ENCODE measurements around the gene DENND10. TPM values are rescaled to one million over a fixed set of nuclear protein-coding genes. Genes with fewer than 3 reads are reported as not detected.

DENND10 gene, protein sequence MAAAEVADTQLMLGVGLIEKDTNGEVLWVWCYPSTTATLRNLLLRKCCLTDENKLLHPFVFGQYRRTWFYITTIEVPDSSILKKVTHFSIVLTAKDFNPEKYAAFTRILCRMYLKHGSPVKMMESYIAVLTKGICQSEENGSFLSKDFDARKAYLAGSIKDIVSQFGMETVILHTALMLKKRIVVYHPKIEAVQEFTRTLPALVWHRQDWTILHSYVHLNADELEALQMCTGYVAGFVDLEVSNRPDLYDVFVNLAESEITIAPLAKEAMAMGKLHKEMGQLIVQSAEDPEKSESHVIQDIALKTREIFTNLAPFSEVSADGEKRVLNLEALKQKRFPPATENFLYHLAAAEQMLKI
- 10 to 100 TPM; 45.4 to 49.4 TPM for total RNA-seq

DNA sequence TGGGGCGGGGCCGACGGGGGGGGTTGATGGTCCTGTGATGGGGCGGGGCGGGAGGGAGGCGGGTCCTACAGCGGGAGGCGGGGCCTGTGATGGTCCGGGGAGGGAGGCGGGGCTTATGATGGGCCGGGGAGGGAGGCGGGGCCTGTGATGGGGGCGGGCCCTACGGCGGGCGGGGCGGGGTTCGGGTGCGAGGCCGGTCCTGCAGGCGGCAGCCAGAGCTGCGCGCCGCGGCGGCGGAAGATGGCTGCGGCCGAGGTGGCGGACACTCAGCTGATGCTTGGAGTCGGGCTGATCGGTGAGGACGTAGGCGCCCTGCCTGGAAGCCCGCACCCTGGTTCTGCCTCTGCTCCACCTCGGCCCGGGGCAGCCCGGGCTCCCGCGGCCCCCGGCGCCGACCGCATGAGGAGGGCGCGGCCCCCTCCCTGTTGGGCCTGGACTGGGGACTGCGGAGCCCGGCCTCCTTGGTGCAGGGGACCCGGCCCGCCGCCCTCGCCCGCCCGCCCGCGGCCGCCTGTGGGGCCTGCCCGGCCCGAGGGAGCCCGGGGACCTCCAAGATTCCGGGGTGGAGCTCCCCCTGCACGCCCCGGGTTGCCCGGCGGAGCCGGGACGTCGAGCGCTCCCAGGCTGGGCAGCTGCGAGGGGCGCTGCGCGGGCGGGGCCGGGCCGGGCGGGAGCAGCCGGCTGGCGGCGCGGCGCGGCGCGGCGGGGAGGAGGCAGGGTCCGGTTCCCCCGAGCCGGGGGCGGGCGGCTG is at the start of gene DENND10:
Gene DENND10 (plus strand): TSS at position 211 of the 751 bp plus-strand sequence. CDS start 30 bp downstream, at position 241.
- CTCF ChIA-PET: interaction anchor here (1.5 to 2.1 kb wide), 5 partner anchors 10 to 27 kb away, joined by 5 to 6 read pairs (median 6); partner anchors contain the start of gene EIF3A
- Mint-ChIP-seq H3K4me1 (peaks cover 41% of the 10 kb centered on the region), H3K9me3 (no peaks in the 10 kb centered on the region), H3K27ac (peak within 1 kb of the TSS; percentile 78), H3K27me3 (peaks cover 6% of the 10 kb centered on the region), H3K36me3 (ENCODE audit: low read depth) (peaks cover 8% of the 10 kb centered on the region), H3K4me3 (peak within 1 kb of the TSS; percentile 77)
- POLR2A ChIA-PET: no interaction called here
- peak; percentile 71 for DNase-seq

DNA sequence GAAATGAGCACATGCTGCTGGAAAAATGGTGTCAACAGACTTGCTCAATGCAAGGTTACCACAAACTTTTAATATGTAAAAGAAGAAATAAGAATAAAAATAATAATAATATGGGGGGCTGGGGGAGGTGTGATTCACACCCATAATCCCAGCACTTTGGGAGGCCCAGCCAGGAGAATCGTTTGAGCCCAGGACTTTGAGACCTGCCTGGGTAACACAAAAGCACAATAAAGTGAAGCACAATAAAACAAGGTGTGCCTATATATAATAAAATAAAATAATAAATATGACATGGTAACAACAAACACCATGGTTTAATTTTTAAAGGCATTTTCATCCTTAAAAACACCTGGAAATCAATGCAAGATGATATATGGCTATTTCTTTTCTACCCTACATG is 48.4 kb upstream of the DENND10 start:
- H3K4me3 Mint-ChIP-seq: no peak overlapping the region
- peaks cover 3% of the 10 kb centered on the region for H3K4me1 Mint-ChIP-seq
- no peak for DNase-seq
- ChIA-PET POLR2A (no interaction called here), CTCF (no interaction called here)
- no peak overlapping the region for H3K27ac Mint-ChIP-seq
- H3K27me3 Mint-ChIP-seq: no peaks in the 10 kb centered on the region
- H3K36me3 Mint-ChIP-seq (ENCODE audit: low read depth): peaks cover 83% of the 10 kb centered on the region
- no peaks in the 10 kb centered on the region for H3K9me3 Mint-ChIP-seq

DNA sequence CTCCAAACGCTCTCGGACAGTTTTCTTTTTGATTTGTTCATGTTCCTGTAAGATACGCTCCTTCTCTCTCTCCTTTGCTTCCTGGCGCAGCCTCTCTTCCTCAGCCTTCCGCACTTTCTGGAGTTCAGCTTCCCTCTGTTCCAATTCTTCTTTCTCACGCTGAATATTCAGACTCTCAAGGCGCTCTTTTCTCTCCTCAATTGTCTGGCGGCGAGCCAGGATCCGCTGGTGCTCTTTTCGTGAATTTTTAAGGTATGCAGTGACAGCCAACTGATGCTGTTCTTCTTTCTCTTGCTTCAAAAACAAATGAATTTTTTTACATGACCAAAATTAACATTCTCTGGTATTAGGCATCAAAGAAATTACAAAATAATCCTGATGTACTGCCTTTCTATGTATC is 45.9 kb upstream of the DENND10 start:
- H3K36me3 Mint-ChIP-seq (ENCODE audit: low read depth): peaks cover 80% of the 10 kb centered on the region
- ChIA-PET CTCF (interaction anchor here (1.2 kb wide), 1 partner anchor 70 kb away, joined by 3 read pairs; no protein-coding TSS in a partner anchor), POLR2A (no interaction called here)
- H3K4me3 Mint-ChIP-seq: no peak overlapping the region
- H3K4me1 Mint-ChIP-seq: peaks cover 3% of the 10 kb centered on the region
- no peak for DNase-seq
- H3K9me3 Mint-ChIP-seq: no peaks in the 10 kb centered on the region
- H3K27me3 Mint-ChIP-seq: no peaks in the 10 kb centered on the region
- no peak overlapping the region for H3K27ac Mint-ChIP-seq

DNA sequence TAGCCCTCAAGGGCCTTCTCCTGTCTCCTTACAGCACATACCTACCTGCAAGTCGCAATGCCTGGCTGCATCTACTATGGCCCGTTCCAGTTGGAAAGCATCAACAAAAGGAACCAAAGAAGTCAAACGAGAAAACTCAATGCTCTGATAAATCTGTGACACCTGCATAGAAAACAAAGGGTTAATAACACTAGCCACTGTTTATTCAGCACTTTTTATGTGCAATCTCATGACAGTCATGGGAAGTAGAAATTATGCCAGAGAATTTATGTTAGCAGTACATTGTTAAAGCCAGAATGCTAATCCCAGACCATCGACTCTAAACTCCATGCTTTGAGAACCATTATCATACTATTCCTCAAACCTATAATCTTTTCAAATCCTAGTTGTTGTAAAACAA is 44.4 kb upstream of the DENND10 start:
- H3K27me3 Mint-ChIP-seq: no peaks in the 10 kb centered on the region
- H3K4me1 Mint-ChIP-seq: peaks cover 6% of the 10 kb centered on the region
- no peaks in the 10 kb centered on the region for H3K9me3 Mint-ChIP-seq
- ChIA-PET CTCF (interaction anchor here (1.0 kb wide), 1 partner anchor 14 kb away, joined by 3 read pairs; no protein-coding TSS in a partner anchor), POLR2A (no interaction called here)
- DNase-seq: no peak
- H3K4me3 Mint-ChIP-seq: no peak overlapping the region
- H3K36me3 Mint-ChIP-seq (ENCODE audit: low read depth): peaks cover 84% of the 10 kb centered on the region
- no peak overlapping the region for H3K27ac Mint-ChIP-seq

DNA sequence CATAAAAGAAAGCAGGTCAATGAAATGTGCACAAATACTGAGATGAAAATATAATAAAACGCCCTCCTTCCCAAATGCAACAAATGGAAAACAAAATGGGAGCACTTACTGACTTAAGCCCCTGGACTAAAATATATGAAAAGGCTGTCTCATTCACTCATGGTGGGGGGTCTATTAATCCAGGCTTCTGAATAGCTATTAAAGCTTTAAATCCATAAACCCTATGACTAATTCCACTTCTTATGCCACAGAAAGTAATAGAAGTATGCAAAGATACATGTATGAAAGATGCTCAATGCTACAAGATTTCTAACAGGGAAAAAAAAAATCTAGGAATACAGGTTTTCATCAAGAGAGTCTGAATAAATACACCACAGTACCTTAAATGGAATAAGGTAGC is 43.8 kb upstream of the DENND10 start:
- Mint-ChIP-seq H3K27me3 (no peaks in the 10 kb centered on the region), H3K27ac (peak overlapping the region; percentile 32), H3K4me3 (no peak overlapping the region), H3K36me3 (ENCODE audit: low read depth) (peaks cover 84% of the 10 kb centered on the region), H3K4me1 (peaks cover 10% of the 10 kb centered on the region), H3K9me3 (no peaks in the 10 kb centered on the region)
- ChIA-PET POLR2A (no interaction called here), CTCF (no interaction called here)
- DNase-seq: no peak

DNA sequence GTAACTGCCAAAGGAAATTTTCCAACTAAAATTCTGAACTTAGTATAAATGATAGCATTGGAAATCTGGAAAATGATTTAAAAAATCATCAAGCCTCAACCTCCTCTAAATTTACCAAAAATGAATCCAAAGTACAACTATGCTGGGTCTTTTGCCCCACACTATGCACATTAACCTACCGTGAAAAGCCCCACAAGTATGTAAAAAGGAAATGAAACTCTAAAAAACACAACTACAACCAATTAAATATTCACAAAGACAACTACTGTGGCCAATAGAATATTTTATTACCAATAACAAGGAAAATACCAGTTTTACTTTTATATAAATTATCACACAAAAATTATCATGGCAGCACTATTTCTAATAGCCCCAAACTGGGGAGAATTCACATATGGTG is 42.6 kb upstream of the DENND10 start:
- CTCF ChIA-PET: no interaction called here
- Mint-ChIP-seq H3K27me3 (no peaks in the 10 kb centered on the region), H3K36me3 (ENCODE audit: low read depth) (peaks cover 81% of the 10 kb centered on the region), H3K4me1 (peaks cover 11% of the 10 kb centered on the region), H3K9me3 (no peaks in the 10 kb centered on the region), H3K4me3 (no peak overlapping the region), H3K27ac (peak overlapping the region; percentile 36)
- POLR2A ChIA-PET: no interaction called here
- no peak for DNase-seq

DNA sequence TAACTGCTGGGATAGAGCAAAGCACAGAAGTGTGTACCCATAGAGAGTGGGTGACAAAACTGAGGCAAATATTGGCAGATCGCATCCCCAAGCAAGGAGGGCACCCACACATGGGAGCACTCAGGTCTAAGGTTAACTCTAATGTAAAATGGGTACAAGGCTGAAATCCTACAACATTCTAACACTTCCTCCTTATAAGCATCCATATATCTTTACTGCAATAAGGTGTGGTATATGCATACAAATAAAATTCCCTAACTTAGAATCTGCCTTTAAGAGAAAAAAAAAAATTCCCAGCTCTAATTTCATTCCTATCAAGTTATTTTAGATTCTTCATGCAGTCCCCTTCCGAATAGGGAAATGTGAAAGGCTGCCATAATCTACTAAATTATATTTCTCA is 42.0 kb upstream of the DENND10 start:
- no peak for DNase-seq
- Mint-ChIP-seq H3K27ac (no peak overlapping the region), H3K4me3 (no peak overlapping the region), H3K27me3 (no peaks in the 10 kb centered on the region), H3K36me3 (ENCODE audit: low read depth) (peaks cover 79% of the 10 kb centered on the region), H3K9me3 (no peaks in the 10 kb centered on the region), H3K4me1 (peaks cover 11% of the 10 kb centered on the region)
- ChIA-PET POLR2A (no interaction called here), CTCF (interaction anchor here (0.9 to 2.3 kb wide), 3 partner anchors 9 to 22 kb away, joined by 3 to 6 read pairs (median 4); no protein-coding TSS in a partner anchor)

DNA sequence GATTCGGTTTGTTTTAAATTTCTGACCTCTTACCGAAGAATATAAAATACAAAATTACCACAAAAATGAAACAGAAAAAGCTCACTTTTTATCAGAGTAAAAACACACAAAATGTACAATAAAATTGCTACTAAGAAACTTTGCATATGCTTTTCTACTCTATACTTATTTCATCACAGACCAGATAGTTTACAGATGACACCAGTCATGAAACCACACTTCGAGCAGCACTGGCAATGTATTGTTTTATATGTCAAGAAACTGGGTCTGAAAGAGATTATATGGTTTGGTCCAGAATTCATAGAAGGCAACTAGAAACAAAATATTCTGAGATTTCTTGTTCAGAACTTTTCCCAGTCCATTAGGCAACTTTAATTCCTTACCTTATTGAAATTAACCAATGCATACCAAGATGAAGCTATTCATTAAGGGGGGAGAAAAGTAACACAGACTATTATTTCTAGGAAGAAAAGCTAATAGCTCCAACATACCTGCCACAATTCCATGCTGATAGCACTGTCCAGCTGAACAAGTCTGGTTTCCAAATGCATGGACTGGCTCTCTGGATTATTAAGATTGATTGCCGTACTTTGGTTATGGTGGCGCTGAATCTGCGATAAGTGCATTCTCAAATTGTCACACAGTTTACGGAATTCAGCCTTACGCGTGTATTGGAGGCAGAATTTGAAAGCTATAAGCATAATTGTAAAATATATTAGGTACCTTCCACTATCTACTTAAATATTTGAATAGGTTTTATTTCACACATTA is 33.3 kb upstream of the DENND10 start:
- POLR2A ChIA-PET: interaction anchor here (0.6 kb wide), 1 partner anchor 615 kb away, joined by 3 read pairs; no protein-coding TSS in a partner anchor
- Mint-ChIP-seq H3K27me3 (no peaks in the 10 kb centered on the region), H3K4me3 (no peak overlapping the region), H3K27ac (no peak overlapping the region), H3K36me3 (ENCODE audit: low read depth) (peaks cover 63% of the 10 kb centered on the region), H3K9me3 (no peaks in the 10 kb centered on the region), H3K4me1 (peaks cover 27% of the 10 kb centered on the region)
- no peak for DNase-seq
- CTCF ChIA-PET: interaction anchor here (0.6 kb wide), 1 partner anchor 17 kb away, joined by 3 read pairs; no protein-coding TSS in a partner anchor

DNA sequence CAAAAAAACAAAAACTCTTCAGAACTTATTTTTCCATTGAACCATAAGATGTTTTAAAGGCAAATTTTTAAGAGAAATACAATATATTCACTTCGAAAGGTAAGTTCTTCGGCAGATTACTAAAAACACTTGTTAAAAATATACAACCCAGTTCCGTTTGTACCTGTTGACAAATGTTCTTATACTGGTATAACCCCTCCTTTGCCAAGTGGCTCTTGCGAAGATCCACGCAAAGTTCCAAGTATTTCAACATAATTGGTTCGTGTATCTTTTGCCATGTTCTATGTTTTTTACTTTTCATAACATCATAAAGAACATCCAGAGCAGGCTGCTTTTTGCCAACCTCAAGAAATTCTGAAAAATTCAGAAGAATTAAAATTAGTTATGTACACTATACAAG is 30.3 kb upstream of the DENND10 start:
- H3K27ac Mint-ChIP-seq: no peak overlapping the region
- no peaks in the 10 kb centered on the region for H3K9me3 Mint-ChIP-seq
- peaks cover 46% of the 10 kb centered on the region for H3K4me1 Mint-ChIP-seq
- H3K4me3 Mint-ChIP-seq: no peak overlapping the region
- peaks cover 58% of the 10 kb centered on the region for H3K36me3 Mint-ChIP-seq (ENCODE audit: low read depth)
- POLR2A ChIA-PET: no interaction called here
- CTCF ChIA-PET: interaction anchor here (0.7 to 1.0 kb wide), 2 partner anchors 10 to 584 kb away, joined by 3 to 4 read pairs; no protein-coding TSS in a partner anchor
- DNase-seq: no peak
- H3K27me3 Mint-ChIP-seq: no peaks in the 10 kb centered on the region

DNA sequence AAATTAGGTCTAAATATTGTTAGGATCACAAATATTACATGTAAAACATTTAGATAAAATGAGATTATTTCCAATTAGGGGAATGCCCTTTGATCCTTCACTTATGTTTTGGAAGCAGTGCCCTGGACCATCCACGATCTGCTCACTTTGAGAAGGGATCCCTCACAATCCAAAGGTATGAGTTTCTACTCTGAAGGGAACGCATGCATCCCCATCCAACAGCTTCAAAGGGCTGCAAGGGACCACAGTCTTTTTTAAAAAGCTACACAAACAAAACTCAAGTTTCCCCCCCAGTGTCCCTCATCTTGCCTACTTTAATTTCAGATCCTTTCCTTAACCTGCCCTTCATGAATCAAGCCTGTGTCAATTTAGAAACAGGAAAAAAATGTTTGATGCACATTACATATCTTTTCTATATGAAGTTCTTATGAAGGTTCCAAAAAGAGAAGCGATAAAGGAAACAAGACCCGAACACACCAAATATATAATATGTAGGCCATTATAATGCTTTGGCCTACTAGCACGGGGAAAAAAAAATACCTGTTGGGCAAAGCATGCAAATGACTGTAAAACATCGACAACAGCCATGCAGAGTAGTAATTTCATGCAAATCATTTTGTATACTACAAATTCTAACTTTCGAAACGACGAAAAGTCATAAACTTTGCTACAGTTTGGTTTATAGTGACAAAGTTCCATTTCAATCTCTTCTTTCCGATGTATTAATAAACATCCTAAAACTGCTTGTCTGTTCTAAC is 25.3 kb upstream of the DENND10 start:
- DNase-seq: no peak
- peaks cover 36% of the 10 kb centered on the region for H3K36me3 Mint-ChIP-seq (ENCODE audit: low read depth)

DNA sequence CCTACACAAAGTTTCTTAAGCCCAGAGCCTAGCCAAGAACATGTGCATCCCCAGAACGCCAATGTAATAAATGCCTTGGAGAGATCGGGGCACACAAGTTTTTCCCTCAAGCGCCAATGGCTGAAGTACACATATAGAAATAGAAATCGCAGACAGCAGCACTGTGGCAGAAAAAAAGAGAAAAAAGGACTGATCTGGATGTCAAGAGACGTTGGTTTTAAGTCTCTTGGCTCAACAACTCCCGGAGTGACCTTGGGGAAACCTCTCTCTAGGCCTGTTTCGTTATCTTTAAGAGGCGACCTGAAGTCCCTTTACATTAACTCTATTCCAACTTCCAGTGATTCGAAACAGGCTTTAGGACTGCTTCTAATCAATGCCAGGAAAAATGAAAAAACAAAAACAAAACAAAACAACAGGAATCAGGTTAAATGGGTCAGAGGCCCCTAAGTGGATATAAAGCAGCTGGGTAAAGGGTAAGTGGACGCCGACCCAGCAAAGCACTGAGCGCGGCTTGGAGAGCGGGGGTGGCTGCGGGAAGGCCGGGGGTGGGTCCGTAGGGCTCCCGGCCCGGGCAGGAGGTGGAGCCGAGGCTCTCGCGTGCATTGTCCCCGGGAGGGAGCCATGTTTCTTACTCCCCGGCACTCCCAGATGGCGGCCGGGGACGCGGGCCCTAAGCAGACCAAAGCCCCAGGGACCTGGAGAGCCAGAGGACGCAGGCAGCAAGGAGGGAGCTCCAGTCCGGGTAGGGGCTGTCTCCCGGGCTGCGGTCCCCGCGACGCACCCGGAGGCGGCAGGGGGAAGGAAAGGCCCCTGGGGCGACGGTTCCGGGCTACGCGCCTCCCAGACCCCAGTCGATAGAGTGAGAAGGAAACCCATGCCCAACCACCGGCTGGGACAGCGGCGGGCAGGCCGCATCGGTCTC is 24.1 kb upstream of the DENND10 start:
- POLR2A ChIA-PET: interaction anchor here (0.6 kb wide), 1 partner anchor 13 kb away, joined by 3 read pairs; no protein-coding TSS in a partner anchor
- H3K9me3 Mint-ChIP-seq: no peaks in the 10 kb centered on the region
- H3K27me3 Mint-ChIP-seq: no peaks in the 10 kb centered on the region
- peak overlapping the region; percentile 95 for H3K27ac Mint-ChIP-seq
- peak; percentile 72 for DNase-seq
- CTCF ChIA-PET: interaction anchor here (1.3 to 1.7 kb wide), 2 partner anchors 24 to 33 kb away, joined by 3 to 6 read pairs; partner anchors contain the start of gene DENND10
- H3K4me3 Mint-ChIP-seq: peak overlapping the region; percentile 99
- H3K36me3 Mint-ChIP-seq (ENCODE audit: low read depth): peaks cover 34% of the 10 kb centered on the region
- peaks cover 51% of the 10 kb centered on the region for H3K4me1 Mint-ChIP-seq

More for the DNA sequence above, 25.3 kb upstream of the DENND10 start:
- ChIA-PET CTCF (interaction anchor here (1.3 to 1.7 kb wide), 2 partner anchors 25 to 34 kb away, joined by 3 to 6 read pairs; partner anchors contain the start of gene DENND10), POLR2A (no interaction called here)
- peak overlapping the region; percentile 95 for H3K27ac Mint-ChIP-seq
- no peaks in the 10 kb centered on the region for H3K9me3 Mint-ChIP-seq
- peaks cover 51% of the 10 kb centered on the region for H3K4me1 Mint-ChIP-seq
- H3K4me3 Mint-ChIP-seq: peak overlapping the region; percentile 99
- H3K27me3 Mint-ChIP-seq: no peaks in the 10 kb centered on the region

Measured in activated CD4-positive, alpha-beta T cell treated with anti-CD3 and anti-CD28 coated beads, Interleukin-2, amount 10 ng/mL, durations not matched to agents 7 days and 5 days (primary cell).